H1 (cell line): Measurements from ENCODE around the gene COL5A1. TPM values are rescaled to one million over a fixed set of nuclear protein-coding genes. Genes with fewer than 3 reads are reported as not detected.

Experiments used
- CTCF ChIA-PET: fragments of 300-600 bp; sonication (Branson Sonifier 250); formaldehyde crosslinking; loops from one replicate; lab custom pipeline; 2021; ENCODE audit not compliant: partially characterized antibody; lab: Charles Lee
- POLR2A ChIA-PET: fragments of 300-600 bp; sonication (Branson Sonifier 250); formaldehyde crosslinking; loops from one replicate; lab custom pipeline; 2021; ENCODE audit warnings: inconsistent platforms; ENCODE audit not compliant: partially characterized antibody; lab: Charles Lee
- DNase-seq, 2 experiments: peaks; one replicate each; pipeline versions ENCODE4 v3.0.0 to v3.0.0-alpha.2; 2010 to 2022; ENCODE audit warnings: low spot score in 2 of 2, low read depth in 1 of 2, mixed read lengths in 1 of 2
- FAIRE-seq: peaks from 2 replicates; lab custom pipeline; 2011; peaks lifted over from hg19 to GRCh38; lab: Jason Lieb, UNC
- H2AFZ ChIP-seq: 2 replicates; pipeline ENCODE4 v1.8.1; 2012; ENCODE audit warnings: low read length, inconsistent platforms
- H2AK5ac ChIP-seq: 2 replicates; pipeline ENCODE4 v1.6.1; 2013; ENCODE audit warnings: low read depth, low read length
- H2BK120ac ChIP-seq: replicated peaks from 2 replicates; pipeline ENCODE3; 2013; ENCODE audit warnings: low read depth, low read length, inconsistent platforms
- H2BK12ac ChIP-seq: 2 replicates; pipeline ENCODE4 v1.6.1; 2013; ENCODE audit warnings: low read depth, low read length
- H2BK15ac ChIP-seq: 2 replicates; pipeline ENCODE4 v1.6.1; 2013; ENCODE audit warnings: low read length
- H2BK20ac ChIP-seq: 2 replicates; pipeline ENCODE4 v1.6.1; 2013; ENCODE audit warnings: low read length
- H2BK5ac ChIP-seq: 2 replicates; pipeline ENCODE4 v1.6.1; 2013; ENCODE audit warnings: low read depth, low read length
- H3K14ac ChIP-seq: 2 replicates; pipeline ENCODE4 v1.6.1; 2013; ENCODE audit warnings: inconsistent platforms; ENCODE audit not compliant: insufficient read length
- H3K18ac ChIP-seq: 2 replicates; pipeline ENCODE4 v1.6.1; 2013; ENCODE audit warnings: low read length; ENCODE audit errors: extremely low read depth
- H3K23ac ChIP-seq: 2 replicates; pipeline ENCODE4 v1.6.1; 2013; ENCODE audit warnings: inconsistent platforms; ENCODE audit not compliant: insufficient read length
- H3K23me2 ChIP-seq: 2 replicates; pipeline ENCODE4 v1.6.1; 2013; ENCODE audit warnings: low read depth, low read length
- H3K27ac ChIP-seq: 2 replicates; pipeline ENCODE4 v1.6.1; 2011; ENCODE audit warnings: low read depth, low read length, inconsistent platforms
- H3K27me3 ChIP-seq, 4 experiments: replicated peaks in 1 of 4; 1 replicate in 1 of 4; 2 replicates in 3 of 4; pipeline versions ENCODE4 v1.6.1 to v1.8.1; 2011 to 2013; ENCODE audit warnings: low read length in 3 of 4, mild to moderate bottlenecking in 3 of 4, inconsistent platforms in 2 of 4, mixed read lengths in 2 of 4, moderate library complexity in 1 of 4; ENCODE audit not compliant: control insufficient read depth in 3 of 4, insufficient read depth in 3 of 4; ENCODE audit errors: extremely low read depth in 1 of 4
- H3K36me3 ChIP-seq, 4 experiments: 2 replicates each; pipeline versions ENCODE4 v1.6.1 to v1.8.1; 2011 to 2013; ENCODE audit warnings: mild to moderate bottlenecking in 4 of 4, low read length in 3 of 4, moderate library complexity in 2 of 4, control low read depth in 1 of 4, inconsistent platforms in 1 of 4; ENCODE audit not compliant: insufficient read depth in 4 of 4, control insufficient read depth in 2 of 4
- H3K4ac ChIP-seq: replicated peaks from 2 replicates; pipeline ENCODE3; 2013; ENCODE audit warnings: low read length, low read depth, mixed read lengths, inconsistent platforms; ENCODE audit not compliant: insufficient read length
- H3K4me1 ChIP-seq, 4 experiments: replicated peaks in 1 of 4; 1 replicate in 1 of 4; 2 replicates in 3 of 4; pipeline versions ENCODE4 v1.6.1 to v1.8.1; 2011 to 2013; ENCODE audit warnings: low read length in 3 of 4, inconsistent platforms in 2 of 4, mixed read lengths in 1 of 4; ENCODE audit not compliant: insufficient read depth in 4 of 4, control insufficient read depth in 3 of 4
- H3K4me2 ChIP-seq, 2 experiments: 2 replicates each; pipeline versions ENCODE4 v1.6.1 to v1.8.1; 2011 to 2013; ENCODE audit warnings: low read depth in 2 of 2, low read length in 2 of 2, control low read depth in 1 of 2, inconsistent platforms in 1 of 2, mild to moderate bottlenecking in 1 of 2; ENCODE audit not compliant: insufficient read depth in 1 of 2
- H3K4me3 ChIP-seq, 4 experiments: fragments of 200-600, 300-600 bp in 1 of 4; sonication (generic), shearing (Covaris generic), sonication (Bioruptor Twin) in 1 of 4; 2 replicates each; pipeline versions ENCODE4 v1.5.1 to v1.8.1; 2011 to 2016; ENCODE audit warnings: low read length in 4 of 4, low read depth in 3 of 4, control low read depth in 2 of 4, inconsistent platforms in 2 of 4, mild to moderate bottlenecking in 2 of 4, mixed read lengths in 1 of 4, moderate library complexity in 1 of 4; ENCODE audit not compliant: insufficient read depth in 2 of 4; ENCODE audit errors: extremely low read depth in 1 of 4
- H3K56ac ChIP-seq: replicated peaks from 2 replicates; pipeline ENCODE3; 2013; ENCODE audit warnings: low read depth, mild to moderate bottlenecking, mixed read lengths, low read length, inconsistent platforms; ENCODE audit not compliant: insufficient read length
- H3K79me1 ChIP-seq: 2 replicates; pipeline ENCODE4 v1.6.1; 2013; ENCODE audit warnings: low read depth, low read length, control low read depth
- H3K79me2 ChIP-seq, 2 experiments: 2 replicates each; pipeline versions ENCODE4 v1.6.1 to v1.8.1; 2012 to 2013; ENCODE audit warnings: low read length in 2 of 2, mild to moderate bottlenecking in 2 of 2, inconsistent platforms in 1 of 2; ENCODE audit not compliant: insufficient read depth in 2 of 2, control insufficient read depth in 1 of 2
- H3K9ac ChIP-seq, 4 experiments: replicated peaks in 1 of 4; 1 replicate in 1 of 4; 2 replicates in 3 of 4; pipeline versions ENCODE4 v1.6.1 to v1.8.1; 2011 to 2013; ENCODE audit warnings: low read depth in 3 of 4, low read length in 3 of 4, control low read depth in 2 of 4, mild to moderate bottlenecking in 2 of 4, moderate library complexity in 2 of 4, inconsistent platforms in 1 of 4; ENCODE audit errors: extremely low read depth in 1 of 4
- H3K9me3 ChIP-seq, 2 experiments: 2 replicates each; pipeline versions ENCODE4 v1.6.1 to v1.8.1; 2012 to 2013; ENCODE audit warnings: mild to moderate bottlenecking in 2 of 2, moderate library complexity in 2 of 2, control low read depth in 1 of 2, inconsistent platforms in 1 of 2, low read depth in 1 of 2, low read length in 1 of 2, mixed read lengths in 1 of 2; ENCODE audit not compliant: insufficient read depth in 2 of 2
- H4K20me1 ChIP-seq, 2 experiments: replicated peaks in 1 of 2; 2 replicates each; pipeline versions ENCODE3 to v1.8.1; 2011 to 2013; ENCODE audit warnings: inconsistent platforms in 2 of 2, low read length in 2 of 2, mild to moderate bottlenecking in 1 of 2; ENCODE audit not compliant: insufficient read depth in 2 of 2, control insufficient read depth in 1 of 2
- H4K5ac ChIP-seq: 2 replicates; pipeline ENCODE4 v1.6.1; 2013; ENCODE audit warnings: low read length, low read depth, mixed read lengths, inconsistent platforms; ENCODE audit not compliant: insufficient read length
- H4K8ac ChIP-seq: 2 replicates; pipeline ENCODE4 v1.8.0; 2013; ENCODE audit warnings: mild to moderate bottlenecking, moderate library complexity, low read length, inconsistent platforms; ENCODE audit not compliant: insufficient read depth; ENCODE audit errors: extremely low read depth
- H4K91ac ChIP-seq: replicated peaks from 2 replicates; pipeline ENCODE3; 2013; ENCODE audit warnings: low read length, mixed read lengths, inconsistent platforms; ENCODE audit not compliant: insufficient read length
- CBX5 ChIP-seq: fragments of 300-800, 300-1000 bp; sonication (generic); IDR thresholded peaks from 2 replicates; pipeline ENCODE4 v1.7.1; 2016; ENCODE audit warnings: antibody characterized with exemption, low read length, low read depth
- CBX8 ChIP-seq: fragments of 300-800, 300-1000 bp; sonication (generic); IDR thresholded peaks from 2 replicates; pipeline ENCODE4 v1.7.1; 2016; ENCODE audit warnings: low read depth, low read length, borderline replicate concordance
- JUND ChIP-seq: IDR thresholded peaks from 2 replicates; pipeline ENCODE4 v1.6.1; 2011; ENCODE audit warnings: mild to moderate bottlenecking, improper control_type of control experiment, low read length
- NANOG ChIP-seq: IDR thresholded peaks from 2 replicates; pipeline ENCODE4 v1.6.1; 2011; ENCODE audit warnings: low read length, low read depth, mild to moderate bottlenecking, inconsistent platforms; ENCODE audit not compliant: insufficient read depth, poor library complexity, severe bottlenecking
- RXRA ChIP-seq: IDR thresholded peaks from 2 replicates; pipeline ENCODE4 v1.6.1; 2011; ENCODE audit warnings: low read depth, mild to moderate bottlenecking, low read length, moderate library complexity; ENCODE audit not compliant: insufficient read depth
- SAP30 ChIP-seq: fragments of 300-600 bp; sonication (generic); IDR thresholded peaks from 2 replicates; pipeline ENCODE4 v1.7.1; 2012; ENCODE audit warnings: low read length, moderate library complexity, mild to moderate bottlenecking, inconsistent platforms; ENCODE audit not compliant: insufficient read depth, insufficient replicate concordance
- SP1 ChIP-seq: IDR thresholded peaks from 2 replicates; pipeline ENCODE4 v1.6.1; 2011; ENCODE audit warnings: low read depth, low read length
- SP2 ChIP-seq: IDR thresholded peaks from 2 replicates; pipeline ENCODE4 v1.6.1; 2012; ENCODE audit warnings: mild to moderate bottlenecking, low read length, inconsistent platforms
- SUZ12 ChIP-seq: fragments of 200-600 bp; sonication (generic); IDR thresholded peaks from 2 replicates; pipeline ENCODE4 v1.6.1; 2012; ENCODE audit warnings: mild to moderate bottlenecking, inconsistent platforms, low read length, moderate library complexity, mixed read lengths
- WGBS, 2 experiments: shearing (Covaris generic) in 1 of 2; methylation state at CpG; one replicate each; pipeline versions ENCODE4 v1.1.6 to v1.1.7; 2013 to 2015; ENCODE audit warnings: low lambda C conversion rate in 2 of 2, mixed read lengths in 2 of 2, inconsistent platforms in 1 of 2, low coverage in 1 of 2, missing lambda C conversion rate in 1 of 2; ENCODE audit not compliant: insufficient replicate concordance in 2 of 2, insufficient coverage in 1 of 2, insufficient read length in 1 of 2; ENCODE audit errors: extremely low coverage in 1 of 2, missing lambda C conversion rate in 1 of 2; 5-methylcytosine and 5-hydroxymethylcytosine counted together
- polyA plus RNA-seq, 7 experiments: library from polyadenylated mRNA; depleted of rRNA in 3 of 7; stranded (reverse) in 5 of 7; unstranded in 2 of 7; fragments of >200 nt in 5 of 7; fragments of 200-250 nt in 2 of 7; gene quantifications; 1 replicate in 5 of 7; 2 replicates in 1 of 7; 4 replicates in 1 of 7; pipeline versions ENCODE4 v1.2.1 to v1.2.3, GENCODE V29; 2011 to 2013; ENCODE audit warnings: missing spikeins in 2 of 7, mixed read lengths in 2 of 7
- total RNA-seq: library from RNA; stranded (reverse); fragmentation: NEBNext Ultra II Directional; extraction: Animal tissue kit (Norgen Biotek cat#: 25700); gene quantifications from 2 replicates; pipeline ENCODE4 v1.2.1, GENCODE V29; 2021
- TF ChIP-seq, protein P1 (sequence below): IDR thresholded peaks from 2 replicates; pipeline ENCODE4 v1.6.1; 2011; ENCODE audit warnings: low read depth, mild to moderate bottlenecking, low read length; ENCODE audit not compliant: insufficient read depth
- TF ChIP-seq, protein P2 (sequence below): IDR thresholded peaks from 2 replicates; pipeline ENCODE4 v1.6.1; 2012; ENCODE audit warnings: low read length, inconsistent platforms

COL5A1 gene
- total and polyA plus RNA-seq, 2 of the 8 experiments (the other 6 are each of a cell fraction or from before 2014, with no cell fraction given): 3.8 to 12.0 TPM

DNA sequence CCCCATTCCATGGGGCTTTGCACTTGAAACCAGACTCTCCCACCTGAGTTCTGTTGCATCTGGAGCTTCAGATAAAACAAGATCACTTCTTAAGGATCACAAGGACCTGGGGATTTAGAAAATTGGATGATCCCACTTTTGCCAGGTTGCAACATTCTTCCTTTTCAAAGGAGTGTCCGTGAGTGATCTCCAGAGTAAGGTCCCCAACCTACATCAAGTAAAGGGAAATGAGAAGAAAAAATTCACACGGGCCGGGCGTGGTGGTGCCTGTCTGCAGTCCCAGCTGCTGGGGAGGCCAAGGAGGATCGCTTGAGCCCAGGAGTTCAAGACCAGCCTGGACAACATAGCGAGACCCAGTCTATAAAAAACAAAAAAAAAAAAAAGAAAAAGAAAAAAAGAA lies 41.2 kb upstream of the COL5A1 start:
- H2BK5ac ChIP-seq: no peak overlapping the region
- H3K4me2 ChIP-seq: no peak overlapping the region
- WGBS, 2 experiments: 80% methylated on average over 6 of the region's 6 CpGs; no CpG with 5 or more reads in 1 of the 2 experiments
- no peak overlapping the region for H4K91ac ChIP-seq
- no peaks in the 10 kb centered on the region for H3K36me3 ChIP-seq
- DNase-seq: no peak
- H3K56ac ChIP-seq: no peak overlapping the region
- H2AK5ac ChIP-seq: no peak overlapping the region
- H3K4ac ChIP-seq: no peak overlapping the region
- H3K14ac ChIP-seq: no peak overlapping the region
- H3K79me1 ChIP-seq: no peaks in the 10 kb centered on the region
- H3K23ac ChIP-seq: no peak overlapping the region
- ChIA-PET CTCF (interaction anchor here (0.6 to 1.0 kb wide), 2 partner anchors 97 to 124 kb away, joined by 3 read pairs; no protein-coding TSS in a partner anchor), POLR2A (no interaction called here)
- H4K5ac ChIP-seq: no peak overlapping the region
- H3K4me3 ChIP-seq: no peak overlapping the region
- H3K9me3 ChIP-seq: peaks cover 0 to 5% of the 10 kb centered on the region in 2 experiments; a peak in 1 of 4 replicates
- no peak overlapping the region for H2BK120ac ChIP-seq
- no peaks in the 10 kb centered on the region for H4K20me1 ChIP-seq
- no peak for FAIRE-seq
- H3K18ac ChIP-seq: no peak overlapping the region
- no peaks in the 10 kb centered on the region for H3K79me2 ChIP-seq
- H2AFZ ChIP-seq: no peak overlapping the region
- no peaks in the 10 kb centered on the region; a peak in 2 of 7 replicates for H3K27me3 ChIP-seq
- TF ChIP-seq CBX5 (no peak), CBX8 (no peak), SUZ12 (no peak), SP1 (no peak), NANOG (no peak), RXRA (no peak), SAP30 (no peak), SP2 (no peak), JUND (no peak)
- TF ChIP-seq, protein P1, sequence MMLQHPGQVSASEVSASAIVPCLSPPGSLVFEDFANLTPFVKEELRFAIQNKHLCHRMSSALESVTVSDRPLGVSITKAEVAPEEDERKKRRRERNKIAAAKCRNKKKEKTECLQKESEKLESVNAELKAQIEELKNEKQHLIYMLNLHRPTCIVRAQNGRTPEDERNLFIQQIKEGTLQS: no peak
- TF ChIP-seq, protein P2, sequence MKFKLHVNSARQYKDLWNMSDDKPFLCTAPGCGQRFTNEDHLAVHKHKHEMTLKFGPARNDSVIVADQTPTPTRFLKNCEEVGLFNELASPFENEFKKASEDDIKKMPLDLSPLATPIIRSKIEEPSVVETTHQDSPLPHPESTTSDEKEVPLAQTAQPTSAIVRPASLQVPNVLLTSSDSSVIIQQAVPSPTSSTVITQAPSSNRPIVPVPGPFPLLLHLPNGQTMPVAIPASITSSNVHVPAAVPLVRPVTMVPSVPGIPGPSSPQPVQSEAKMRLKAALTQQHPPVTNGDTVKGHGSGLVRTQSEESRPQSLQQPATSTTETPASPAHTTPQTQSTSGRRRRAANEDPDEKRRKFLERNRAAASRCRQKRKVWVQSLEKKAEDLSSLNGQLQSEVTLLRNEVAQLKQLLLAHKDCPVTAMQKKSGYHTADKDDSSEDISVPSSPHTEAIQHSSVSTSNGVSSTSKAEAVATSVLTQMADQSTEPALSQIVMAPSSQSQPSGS: no peak
- no peak overlapping the region for H3K27ac ChIP-seq
- no peak overlapping the region for H3K9ac ChIP-seq
- no peak overlapping the region for H2BK20ac ChIP-seq
- H2BK12ac ChIP-seq: no peak overlapping the region
- H3K4me1 ChIP-seq: no peaks in the 10 kb centered on the region
- no peak overlapping the region for H4K8ac ChIP-seq
- no peaks in the 10 kb centered on the region for H3K23me2 ChIP-seq
- no peak overlapping the region for H2BK15ac ChIP-seq
